CD14-positive monocyte (primary cell): Measurements from ENCODE around the gene LEF1. TPM values are rescaled to one million over a fixed set of nuclear protein-coding genes. Genes with fewer than 3 reads are reported as not detected.

Source experiments
- DNase-seq, 3 donors: peaks; one replicate each; pipeline ENCODE4 v3.0.0-alpha.2; 2011 to 2022
- H2AFZ ChIP-seq: 2 replicates; pipeline ENCODE4 v1.6.0; 2012; ENCODE audit warnings: mild to moderate bottlenecking, low read depth, low read length, inconsistent platforms; ENCODE audit not compliant: insufficient read depth, poor library complexity, severe bottlenecking
- H3K27ac ChIP-seq, 2 donors: 1 replicate in 1 of 2; 2 replicates in 1 of 2; pipeline ENCODE4 v1.5.1; 2012 to 2013; ENCODE audit warnings: low read length in 2 of 2, control low read depth in 1 of 2, inconsistent platforms in 1 of 2, low read depth in 1 of 2, mild to moderate bottlenecking in 1 of 2
- H3K27me3 ChIP-seq, 2 donors: one replicate each; pipeline versions ENCODE4 v1.6.0 to v1.6.1; 2011 to 2013; ENCODE audit warnings: low read length in 2 of 2; ENCODE audit not compliant: control insufficient read depth in 2 of 2, insufficient read depth in 2 of 2
- H3K36me3 ChIP-seq, 2 donors: replicated peaks in 1 of 2; 1 replicate in 1 of 2; 2 replicates in 1 of 2; pipeline versions ENCODE4 v1.5.1 to v1.6.1; 2012 to 2013; ENCODE audit warnings: low read length in 2 of 2, control low read depth in 1 of 2, inconsistent platforms in 1 of 2, mild to moderate bottlenecking in 1 of 2; ENCODE audit not compliant: insufficient read depth in 2 of 2, control insufficient read depth in 1 of 2
- H3K4me1 ChIP-seq, 2 donors: 1 replicate in 1 of 2; 2 replicates in 1 of 2; pipeline versions ENCODE4 v1.5.1 to v1.6.1; 2012 to 2013; ENCODE audit warnings: low read length in 2 of 2, control low read depth in 1 of 2, inconsistent platforms in 1 of 2, mild to moderate bottlenecking in 1 of 2, moderate library complexity in 1 of 2; ENCODE audit not compliant: insufficient read depth in 2 of 2, control insufficient read depth in 1 of 2
- H3K4me2 ChIP-seq: replicated peaks from 2 replicates; pipeline ENCODE3; 2012; ENCODE audit warnings: low read length, moderate library complexity, mild to moderate bottlenecking; ENCODE audit not compliant: poor library complexity, severe bottlenecking; ENCODE audit errors: extremely low read depth
- H3K4me3 ChIP-seq, 3 experiments: fragments of 200-600 bp in 1 of 3; sonication (generic) in 1 of 3; replicated peaks in 1 of 3; 1 replicate in 2 of 3; 2 replicates in 1 of 3; pipeline ENCODE4 v1.5.1; 2011 to 2013; ENCODE audit warnings: low read length in 3 of 3, mild to moderate bottlenecking in 3 of 3, control low read depth in 2 of 3, low read depth in 2 of 3, inconsistent platforms in 1 of 3, moderate library complexity in 1 of 3
- H3K79me2 ChIP-seq: 2 replicates; pipeline ENCODE4 v1.6.0; 2012; ENCODE audit warnings: mild to moderate bottlenecking, control low read depth, inconsistent platforms, low read length, moderate library complexity; ENCODE audit not compliant: insufficient read depth
- H3K9ac ChIP-seq: 2 replicates; pipeline ENCODE4 v1.6.0; 2017; ENCODE audit warnings: low read length, mild to moderate bottlenecking; ENCODE audit not compliant: insufficient read depth, poor library complexity, severe bottlenecking
- H3K9me3 ChIP-seq, 2 donors: replicated peaks in 1 of 2; 1 replicate in 1 of 2; 2 replicates in 1 of 2; pipeline versions ENCODE4 v1.5.1 to v1.6.1; 2012 to 2013; ENCODE audit warnings: low read length in 2 of 2, control low read depth in 1 of 2; ENCODE audit not compliant: control insufficient read depth in 1 of 2, insufficient read depth in 1 of 2
- H4K20me1 ChIP-seq: 2 replicates; pipeline ENCODE4 v1.6.0; 2012; ENCODE audit warnings: mild to moderate bottlenecking, low read length, control low read depth, moderate library complexity; ENCODE audit not compliant: insufficient read depth
- H3K27ac Mint-ChIP-seq, 7 donors: one replicate each; pipeline ENCODE4 v1.8.0; 2020; ENCODE audit warnings: mild to moderate bottlenecking in 7 of 7, mixed read lengths in 7 of 7, moderate library complexity in 6 of 7, inconsistent platforms in 2 of 7
- H3K27me3 Mint-ChIP-seq, 3 donors: one replicate each; pipeline ENCODE4 v1.8.0; 2021 to 2022; ENCODE audit warnings: low read depth in 3 of 3, mild to moderate bottlenecking in 3 of 3, mixed read lengths in 3 of 3, moderate library complexity in 3 of 3, inconsistent platforms in 1 of 3
- H3K36me3 Mint-ChIP-seq, 2 donors: one replicate each; pipeline ENCODE4 v1.8.0; 2020; ENCODE audit warnings: mixed read lengths in 2 of 2, inconsistent platforms in 1 of 2, mild to moderate bottlenecking in 1 of 2
- H3K4me1 Mint-ChIP-seq: one replicate; pipeline ENCODE4 v1.8.0; 2020; ENCODE audit warnings: mild to moderate bottlenecking, mixed read lengths
- H3K4me3 Mint-ChIP-seq, 2 donors: one replicate each; pipeline ENCODE4 v1.8.0; 2020; ENCODE audit warnings: mild to moderate bottlenecking in 2 of 2, mixed read lengths in 2 of 2, moderate library complexity in 1 of 2
- H3K9me3 Mint-ChIP-seq, 7 donors: one replicate each; pipeline ENCODE4 v1.8.0; 2020 to 2022; ENCODE audit warnings: mixed read lengths in 7 of 7, mild to moderate bottlenecking in 6 of 7, moderate library complexity in 6 of 7, inconsistent platforms in 2 of 7
- CTCF ChIP-seq: fragments of 200-600 bp; IDR thresholded peaks from one replicate; pipeline ENCODE4 v1.8.0; 2022; ENCODE audit warnings: antibody characterized with exemption, mild to moderate bottlenecking
- WGBS: methylation state at CpG from one replicate; pipeline ENCODE4 v1.1.5; 2013; ENCODE audit warnings: missing lambda C conversion rate; ENCODE audit not compliant: insufficient coverage; 5-methylcytosine and 5-hydroxymethylcytosine counted together
- intact Hi-C, 2 donors: fragments of 100-400 bp; cut with micrococcal nuclease; formaldehyde crosslinking; loops; one replicate each; pipeline versions ENCODE4 v1.15.0 to v1.15.1; 2023
- polyA plus RNA-seq, 3 donors: library from polyadenylated mRNA; depleted of rRNA in 1 of 3; unstranded in 2 of 3; stranded (reverse) in 1 of 3; fragments of 300-500 nt in 2 of 3; fragments of >200 nt in 1 of 3; fragmentation: Illumina TruSeq in 2 of 3; gene quantifications; 1 replicate in 2 of 3; 2 replicates in 1 of 3; pipeline ENCODE4 v1.2.3, GENCODE V29; 2012 to 2021

Gene LEF1
- polyA plus RNA-seq, 3 donors: 0.29 to 1.3 (median 0.61) TPM

DNA sequence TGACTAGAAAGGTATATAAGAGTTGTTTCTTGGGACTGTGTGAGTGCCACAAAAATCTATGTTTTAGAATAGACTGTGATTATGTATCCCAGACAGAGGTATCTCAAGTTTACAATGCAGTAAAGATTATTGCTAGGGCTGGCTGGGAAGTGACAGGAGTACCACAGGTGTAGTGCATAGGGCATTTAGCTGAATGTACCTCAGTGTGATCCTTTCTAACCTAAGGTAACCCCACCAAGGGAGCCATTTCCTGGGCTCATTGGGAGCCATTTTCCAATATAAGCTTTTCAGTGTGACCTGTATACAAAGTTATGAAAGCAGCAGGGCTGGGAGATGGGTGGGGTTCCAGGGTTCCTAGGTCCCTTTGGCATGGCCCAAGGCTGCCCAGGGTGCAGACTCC is 6.1 kb upstream of the LEF1 start:
- Histone ChIP-seq H3K27me3 (peaks cover 54 to 61% of the 10 kb centered on the region in 2 donors), H2AFZ (no peak overlapping the region), H3K9ac (no peak overlapping the region), H3K4me1 (peaks cover 5 to 18% of the 10 kb centered on the region in 2 donors), H3K79me2 (no peaks in the 10 kb centered on the region), H4K20me1 (no peaks in the 10 kb centered on the region), H3K27ac (no peak overlapping the region), H3K36me3 (no peaks in the 10 kb centered on the region), H3K4me3 (no peak overlapping the region), H3K9me3 (peaks cover 0 to 29% of the 10 kb centered on the region in 2 donors), H3K4me2 (no peak overlapping the region)
- no peak for TF ChIP-seq CTCF
- Mint-ChIP-seq H3K9me3 (peaks cover 0 to 12% (median 9%) of the 10 kb centered on the region in 7 donors), H3K4me3 (no peak overlapping the region), H3K4me1 (peaks cover 18% of the 10 kb centered on the region), H3K27me3 (peaks cover 53 to 74% (median 59%) of the 10 kb centered on the region in 3 donors), H3K36me3 (peaks cover 0 to 3% of the 10 kb centered on the region in 2 donors), H3K27ac (no peak overlapping the region)
- DNase-seq: no peak
- intact Hi-C loops: no loop called here

DNA sequence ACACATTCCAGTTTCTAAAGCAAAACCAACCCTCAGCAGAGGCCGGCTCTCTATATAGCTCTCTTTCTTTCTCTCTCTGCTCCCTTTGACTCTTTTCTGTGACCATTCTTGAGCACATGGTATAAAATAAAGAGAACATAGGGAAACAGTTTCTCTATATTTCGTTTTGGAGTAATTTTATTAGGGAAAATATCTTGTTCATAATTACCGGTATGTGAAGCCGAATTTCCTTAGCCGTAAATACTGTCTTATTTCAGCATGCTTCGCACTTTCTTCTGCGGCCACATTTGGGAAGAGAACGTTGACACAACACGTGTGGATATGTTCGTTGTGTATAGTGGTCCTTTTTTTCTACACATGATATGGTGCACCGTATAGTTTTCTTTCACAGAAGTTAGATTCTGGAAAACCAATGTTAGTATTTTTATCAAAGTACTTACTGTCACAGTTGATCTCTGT is 4.9 kb upstream of the LEF1 start:
- Histone ChIP-seq H3K9ac (no peak overlapping the region), H3K4me2 (peak overlapping the region; percentile 71), H3K4me3 (peak overlapping the region in 1 of 3 experiments; percentile 66), H2AFZ (peak overlapping the region; percentile 15), H3K27me3 (peaks cover 66 to 73% of the 10 kb centered on the region in 2 donors), H3K9me3 (peaks cover 0 to 32% of the 10 kb centered on the region in 2 donors), H3K27ac (no peak overlapping the region), H3K4me1 (peaks cover 10 to 25% of the 10 kb centered on the region in 2 donors), H3K36me3 (no peaks in the 10 kb centered on the region), H4K20me1 (no peaks in the 10 kb centered on the region), H3K79me2 (no peaks in the 10 kb centered on the region)
- no peak for TF ChIP-seq CTCF
- H3K4me3 Mint-ChIP-seq: peak overlapping the region; percentile 70 to 94
- WGBS: 100% methylated on average over 3 of the region's 11 CpGs
- peaks cover 27% of the 10 kb centered on the region for H3K4me1 Mint-ChIP-seq
- peaks cover 0 to 13% (median 8%) of the 10 kb centered on the region in 7 donors for H3K9me3 Mint-ChIP-seq
- no peak for DNase-seq
- H3K36me3 Mint-ChIP-seq: peaks cover 0 to 3% of the 10 kb centered on the region in 2 donors
- peak overlapping the region in 1 of 7 donors; percentile 45 for H3K27ac Mint-ChIP-seq
- H3K27me3 Mint-ChIP-seq: peaks cover 64 to 86% (median 71%) of the 10 kb centered on the region in 3 donors
- intact Hi-C loops: no loop called here
